B cell (primary cell): ENCODE measurements around the gene SF3B6.

ENCODE experiments used
- CTCF ChIP-seq: fragments of 200-600 bp; IDR thresholded peaks from one replicate; pipeline ENCODE4 v1.8.0; 2022; ENCODE audit warnings: antibody characterized with exemption, mild to moderate bottlenecking
- EZH2 ChIP-seq: IDR thresholded peaks from 2 replicates; pipeline ENCODE4 v1.6.1; 2012; ENCODE audit warnings: borderline replicate concordance, low read depth, mild to moderate bottlenecking, moderate library complexity, low read length; ENCODE audit not compliant: insufficient read depth, poor library complexity, severe bottlenecking

DNA sequence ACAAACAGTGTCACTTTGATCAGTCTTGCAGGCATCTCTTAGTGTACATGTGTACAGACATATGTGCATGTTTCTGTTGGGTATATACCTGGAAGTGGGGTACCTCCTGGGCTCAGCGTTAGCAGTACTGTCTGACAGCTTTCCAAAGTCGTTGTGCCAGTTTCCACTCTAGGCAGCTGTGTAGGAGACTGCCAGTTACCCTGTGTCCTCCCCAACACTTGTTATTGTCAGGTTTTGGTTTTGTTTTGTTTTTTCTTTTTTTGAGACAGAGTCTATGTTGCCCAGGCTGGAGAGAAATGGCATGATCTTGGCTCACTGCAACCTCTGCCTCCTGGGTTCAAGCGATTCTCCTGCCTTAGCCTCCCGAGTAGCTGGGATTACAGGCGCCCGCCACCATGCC is 20.4 kb downstream of the SF3B6 start:
- TF ChIP-seq CTCF: no peak
- no peak for TF ChIP-seq EZH2
